Measurements from ENCODE around the gene NOL12. TPM values are rescaled to one million over a fixed set of nuclear protein-coding genes. Genes with fewer than 3 reads are reported as not detected.

Gene NOL12
- total RNA-seq, 1 experiment from 2014 or later: 32.9 TPM

DNA sequence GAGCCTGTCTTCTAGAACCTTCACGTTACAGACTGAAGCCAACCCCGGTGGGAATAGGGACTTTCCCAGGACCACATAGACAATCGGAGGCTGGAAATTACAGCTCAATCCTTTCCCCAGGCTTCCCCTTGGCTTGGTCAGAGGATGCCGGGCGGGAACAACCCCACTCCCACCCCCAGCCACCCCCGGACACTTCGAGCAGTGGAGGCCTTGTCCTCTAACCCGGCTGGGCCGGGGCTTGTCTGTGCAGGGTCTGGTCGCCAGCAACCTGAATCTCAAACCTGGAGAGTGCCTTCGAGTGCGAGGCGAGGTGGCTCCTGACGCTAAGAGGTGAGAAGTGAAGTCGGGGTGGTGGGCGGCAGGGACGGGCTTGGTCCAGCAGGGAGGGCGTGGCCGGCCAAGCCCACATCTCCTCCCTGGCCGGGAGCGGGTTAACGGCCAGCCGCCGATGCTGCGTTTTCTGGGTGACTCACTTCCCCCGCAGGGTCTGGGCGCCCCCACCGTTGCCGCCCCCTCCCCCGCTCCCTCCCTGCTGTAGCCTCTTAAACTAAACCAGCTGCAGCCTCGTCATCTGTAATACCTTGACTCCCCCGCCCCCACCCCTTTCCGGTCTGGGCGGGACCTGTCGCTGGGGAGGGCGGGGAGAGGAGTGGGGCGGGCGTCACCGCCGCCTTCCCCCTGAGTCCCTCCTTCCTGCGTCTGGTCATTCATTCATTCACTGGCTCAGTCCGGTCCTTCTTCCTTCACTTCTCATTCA lies 9.2 kb upstream of the NOL12 start:
- H3K27ac ChIP-seq (ENCODE audit: low read length): peak overlapping the region; percentile 93
- no peaks in the 10 kb centered on the region for H3K9me2 ChIP-seq (replicated peaks; ENCODE audit: low read length)
- TSS peak; percentile 97 for BruUV-seq (replicated peaks)
- peaks cover 15% of the 10 kb centered on the region for H3K4me1 ChIP-seq (ENCODE audit: insufficient read depth, low read length)
- peak; percentile 93 for DNase-seq
- ATAC-seq: peak; percentile 25
- H3K4me3 ChIP-seq (ENCODE audit: low read length): peak overlapping the region; percentile 85
- peaks cover 5% of the 10 kb centered on the region; the same call in 1 of the 2 replicates for H3K36me3 ChIP-seq (ENCODE audit: low read depth, low read length)
- peak overlapping the region; percentile 86 for H3K9ac ChIP-seq (ENCODE audit: low read length)
- H3K79me2 ChIP-seq (ENCODE audit: low read length): peaks cover 25% of the 10 kb centered on the region
- H3F3A ChIP-seq (ENCODE audit: low read length, unreplicated experiment): peaks cover 3% of the 10 kb centered on the region
- peak overlapping the region; percentile 97 for H3K4me2 ChIP-seq (ENCODE audit: low read length)
- TF ChIP-seq EZH2phosphoT487 (IDR thresholded peaks at IDR 0.05; ENCODE audit: borderline replicate concordance, low read length) (no peak), EZH2 (IDR thresholded peaks at IDR 0.05; ENCODE audit: low read length, unreplicated experiment) (no peak)
- TF ChIP-seq, protein P1, sequence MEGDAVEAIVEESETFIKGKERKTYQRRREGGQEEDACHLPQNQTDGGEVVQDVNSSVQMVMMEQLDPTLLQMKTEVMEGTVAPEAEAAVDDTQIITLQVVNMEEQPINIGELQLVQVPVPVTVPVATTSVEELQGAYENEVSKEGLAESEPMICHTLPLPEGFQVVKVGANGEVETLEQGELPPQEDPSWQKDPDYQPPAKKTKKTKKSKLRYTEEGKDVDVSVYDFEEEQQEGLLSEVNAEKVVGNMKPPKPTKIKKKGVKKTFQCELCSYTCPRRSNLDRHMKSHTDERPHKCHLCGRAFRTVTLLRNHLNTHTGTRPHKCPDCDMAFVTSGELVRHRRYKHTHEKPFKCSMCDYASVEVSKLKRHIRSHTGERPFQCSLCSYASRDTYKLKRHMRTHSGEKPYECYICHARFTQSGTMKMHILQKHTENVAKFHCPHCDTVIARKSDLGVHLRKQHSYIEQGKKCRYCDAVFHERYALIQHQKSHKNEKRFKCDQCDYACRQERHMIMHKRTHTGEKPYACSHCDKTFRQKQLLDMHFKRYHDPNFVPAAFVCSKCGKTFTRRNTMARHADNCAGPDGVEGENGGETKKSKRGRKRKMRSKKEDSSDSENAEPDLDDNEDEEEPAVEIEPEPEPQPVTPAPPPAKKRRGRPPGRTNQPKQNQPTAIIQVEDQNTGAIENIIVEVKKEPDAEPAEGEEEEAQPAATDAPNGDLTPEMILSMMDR (conservative IDR thresholded peaks at IDR 0.05; ENCODE audit: low read depth, low read length): no peak
- intact Hi-C loops (cut with micrococcal nuclease): no loop called here
- no peaks in the 10 kb centered on the region for H3K9me3 ChIP-seq (ENCODE audit: low read length)
- H2AFZ ChIP-seq (ENCODE audit: low read length): no peak overlapping the region
- H4K20me1 ChIP-seq (ENCODE audit: low read length): peaks cover 6% of the 10 kb centered on the region; the same call in 1 of the 2 replicates
- H3K27me3 ChIP-seq (ENCODE audit: low read length): no peaks in the 10 kb centered on the region
- ChIA-PET CTCF (interaction anchor here (1.0 kb wide), 1 partner anchor 33 kb away, joined by 3 read pairs; no protein-coding TSS in a partner anchor), POLR2A (ENCODE audit: unreplicated experiment) (interaction anchor here (0.6 kb wide), 1 partner anchor 58 kb away, joined by 4 read pairs; no protein-coding TSS in a partner anchor)

DNA sequence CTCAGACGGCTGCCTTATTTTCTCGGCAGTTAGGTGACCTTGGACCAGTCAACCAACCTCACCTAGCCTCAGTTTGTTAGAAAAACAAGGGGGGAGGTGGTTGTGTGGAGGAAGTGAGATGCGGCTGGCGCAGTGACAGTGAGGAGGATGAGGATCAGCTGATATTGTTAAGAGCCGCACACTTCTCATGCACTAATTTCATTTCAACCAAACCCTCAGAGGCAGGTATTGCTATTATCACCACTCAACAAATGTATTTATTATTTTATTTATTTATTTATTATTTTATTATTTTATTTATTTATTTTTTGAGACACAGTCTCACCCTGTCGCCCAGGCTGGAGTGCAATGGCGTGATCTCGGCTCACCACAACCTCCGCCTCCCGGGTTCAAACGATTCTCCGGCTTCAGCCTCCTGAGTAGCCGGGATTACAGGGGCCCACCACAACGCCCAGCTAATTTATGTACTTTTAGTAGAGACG lies 8.6 kb upstream of the NOL12 start:
- H3K9me2 ChIP-seq (replicated peaks; ENCODE audit: low read length): no peaks in the 10 kb centered on the region
- no peak for DNase-seq
- intact Hi-C loops (cut with micrococcal nuclease): no loop called here
- H3K4me1 ChIP-seq (ENCODE audit: insufficient read depth, low read length): peaks cover 15% of the 10 kb centered on the region
- ATAC-seq: no peak
- peaks cover 6% of the 10 kb centered on the region; the same call in 1 of the 2 replicates for H4K20me1 ChIP-seq (ENCODE audit: low read length)
- H3K4me2 ChIP-seq (ENCODE audit: low read length): peak overlapping the region; percentile 97
- CTCF ChIA-PET: interaction anchor here (1.0 kb wide), 1 partner anchor 34 kb away, joined by 3 read pairs; no protein-coding TSS in a partner anchor
- H3F3A ChIP-seq (ENCODE audit: low read length, unreplicated experiment): peaks cover 3% of the 10 kb centered on the region
- peaks cover 5% of the 10 kb centered on the region; the same call in 1 of the 2 replicates for H3K36me3 ChIP-seq (ENCODE audit: low read depth, low read length)
- peaks cover 25% of the 10 kb centered on the region for H3K79me2 ChIP-seq (ENCODE audit: low read length)
- H3K27me3 ChIP-seq (ENCODE audit: low read length): no peaks in the 10 kb centered on the region
- H3K4me3 ChIP-seq (ENCODE audit: low read length): peak overlapping the region; percentile 85
- no peak overlapping the region for H2AFZ ChIP-seq (ENCODE audit: low read length)
- POLR2A ChIA-PET (ENCODE audit: unreplicated experiment): interaction anchor here (0.6 kb wide), 1 partner anchor 59 kb away, joined by 4 read pairs; no protein-coding TSS in a partner anchor
- peak overlapping the region; percentile 32; the same call in 1 of the 2 replicates for H3K27ac ChIP-seq (ENCODE audit: low read length)
- no peaks in the 10 kb centered on the region for H3K9me3 ChIP-seq (ENCODE audit: low read length)
- H3K9ac ChIP-seq (ENCODE audit: low read length): no peak overlapping the region
- BruUV-seq (replicated peaks): no TSS peak
- TF ChIP-seq EZH2 (IDR thresholded peaks at IDR 0.05; ENCODE audit: low read length, unreplicated experiment) (no peak), EZH2phosphoT487 (IDR thresholded peaks at IDR 0.05; ENCODE audit: borderline replicate concordance, low read length) (no peak)
- TF ChIP-seq, protein P1 (conservative IDR thresholded peaks at IDR 0.05; ENCODE audit: low read depth, low read length): no peak

Measured in PC-3 (cell line).